OCI-LY3 (cell line): ENCODE data around the gene ULBP1.
"Not testable (repeated sequence)": the region's sequence is repeated elsewhere in the genome, so short reads cannot be mapped to it uniquely, and the experiment has no call there.

ENCODE experiments used
- EZH2phosphoT487 ChIP-seq: fragments of 200-600 bp; shearing (Covaris generic); IDR thresholded peaks from 2 replicates; pipeline ENCODE4 v1.6.1; 2018; ENCODE audit warnings: antibody characterized with exemption, mixed run types, low read depth
- TF ChIP-seq, protein P1 (sequence below): fragments of 200-600, 300-600 bp; sonication (generic); IDR thresholded peaks from 2 replicates; pipeline ENCODE4 v1.5.1; 2014; ENCODE audit warnings: antibody characterized with exemption, low read length, low read depth

DNA sequence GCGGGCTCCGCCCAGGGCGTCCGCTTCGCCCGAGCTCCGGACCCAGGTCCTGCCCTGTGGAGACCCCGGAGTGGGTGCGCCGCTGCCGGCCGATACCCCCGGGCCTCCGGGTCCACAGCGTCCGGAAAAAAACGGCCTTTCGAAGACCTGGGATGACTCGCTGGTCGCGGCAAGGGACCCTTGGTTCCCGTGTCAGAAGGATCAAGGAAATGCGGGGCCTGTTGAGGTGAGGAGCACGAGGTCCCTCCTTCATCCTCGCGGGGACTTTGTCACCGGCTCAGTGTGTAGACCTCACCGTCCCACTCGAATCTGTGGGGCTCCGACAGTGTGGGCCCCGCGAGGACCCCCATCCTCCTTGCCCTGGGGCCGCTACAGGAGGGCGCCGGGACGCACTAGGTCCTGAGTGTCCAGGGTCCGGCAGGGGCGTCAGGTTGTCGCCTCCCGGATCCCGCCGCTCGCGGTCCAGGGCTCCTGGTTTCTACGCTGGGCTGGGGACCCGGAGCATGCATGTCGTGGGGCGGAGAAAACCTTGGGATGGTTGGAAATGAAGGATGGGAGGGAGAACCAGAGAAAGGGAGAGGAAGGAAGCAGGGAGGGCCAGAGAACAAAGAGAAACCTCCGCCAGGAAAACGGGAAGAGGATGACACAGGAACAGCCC lies 51.0 kb downstream of the ULBP1 start:
- TF ChIP-seq, protein P1, sequence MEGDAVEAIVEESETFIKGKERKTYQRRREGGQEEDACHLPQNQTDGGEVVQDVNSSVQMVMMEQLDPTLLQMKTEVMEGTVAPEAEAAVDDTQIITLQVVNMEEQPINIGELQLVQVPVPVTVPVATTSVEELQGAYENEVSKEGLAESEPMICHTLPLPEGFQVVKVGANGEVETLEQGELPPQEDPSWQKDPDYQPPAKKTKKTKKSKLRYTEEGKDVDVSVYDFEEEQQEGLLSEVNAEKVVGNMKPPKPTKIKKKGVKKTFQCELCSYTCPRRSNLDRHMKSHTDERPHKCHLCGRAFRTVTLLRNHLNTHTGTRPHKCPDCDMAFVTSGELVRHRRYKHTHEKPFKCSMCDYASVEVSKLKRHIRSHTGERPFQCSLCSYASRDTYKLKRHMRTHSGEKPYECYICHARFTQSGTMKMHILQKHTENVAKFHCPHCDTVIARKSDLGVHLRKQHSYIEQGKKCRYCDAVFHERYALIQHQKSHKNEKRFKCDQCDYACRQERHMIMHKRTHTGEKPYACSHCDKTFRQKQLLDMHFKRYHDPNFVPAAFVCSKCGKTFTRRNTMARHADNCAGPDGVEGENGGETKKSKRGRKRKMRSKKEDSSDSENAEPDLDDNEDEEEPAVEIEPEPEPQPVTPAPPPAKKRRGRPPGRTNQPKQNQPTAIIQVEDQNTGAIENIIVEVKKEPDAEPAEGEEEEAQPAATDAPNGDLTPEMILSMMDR = not testable (repeated sequence)
- not testable (repeated sequence) for TF ChIP-seq EZH2phosphoT487
